Uterus (tissue), 4 donors: ENCODE data around the gene PRUNE1. TPM values are rescaled to one million over a fixed set of nuclear protein-coding genes. Genes with fewer than 3 reads are reported as not detected.

Experiments used
- DNase-seq, 2 donors: peaks; one replicate each; pipeline ENCODE4 v3.0.0-alpha.2; 2019 to 2020
- H3K27ac ChIP-seq, 2 donors: fragments of 200-600 bp; sonication (generic); 1 replicate in 1 of 2; 2 replicates in 1 of 2; pipeline ENCODE4 v1.5.1; 2016 to 2018
- H3K27me3 ChIP-seq, 2 donors: fragments of 200-600 bp; sonication (generic); one replicate each; pipeline ENCODE4 v1.5.1; 2018 to 2019; ENCODE audit warnings: control low read depth in 1 of 2
- H3K36me3 ChIP-seq, 2 donors: fragments of 200-600 bp; sonication (generic); one replicate each; pipeline ENCODE4 v1.5.1; 2019; ENCODE audit warnings: control low read depth in 1 of 2
- H3K4me1 ChIP-seq, 2 donors: fragments of 200-600 bp; sonication (generic); one replicate each; pipeline ENCODE4 v1.5.1; 2018 to 2019; ENCODE audit warnings: control low read depth in 1 of 2
- H3K4me3 ChIP-seq, 2 donors: fragments of 200-600 bp; sonication (generic); 1 replicate in 1 of 2; 2 replicates in 1 of 2; pipeline ENCODE4 v1.5.1; 2018 to 2019; ENCODE audit warnings: mild to moderate bottlenecking in 1 of 2
- H3K9me3 ChIP-seq, 2 donors: fragments of 200-600 bp; sonication (generic); one replicate each; pipeline ENCODE4 v1.5.1; 2019; ENCODE audit warnings: control low read depth in 1 of 2
- POLR2A ChIP-seq, 2 donors: fragments of 450-650 bp; IDR thresholded peaks; one replicate each; pipeline ENCODE4 v1.6.1; 2016; ENCODE audit warnings: antibody characterized with exemption in 2 of 2, mild to moderate bottlenecking in 1 of 2, moderate library complexity in 1 of 2
- intact Hi-C: fragments of 100-400 bp; cut with DNase I; formaldehyde crosslinking; loops from one replicate; pipeline ENCODE4 v1.15.1; 2023; ENCODE audit warnings: low total_unique reads
- total RNA-seq, 4 donors: library from RNA; depleted of rRNA in 3 of 4; stranded (reverse); fragments of >200 nt in 3 of 4; gene quantifications; one replicate each; pipeline versions ENCODE4 v1.1.0 to v1.2.4, GENCODE V29; 2014 to 2023
- TF ChIP-seq, protein P1 (sequence below), 4 experiments: fragments of 200-600 bp in 2 of 4; fragments of 450-650 bp in 2 of 4; sonication (generic) in 2 of 4; IDR thresholded peaks; one replicate each; pipeline ENCODE4 v1.5.1; 2016 to 2019; ENCODE audit warnings: antibody characterized with exemption in 4 of 4, mild to moderate bottlenecking in 2 of 4, moderate library complexity in 1 of 4
- donor health status: DM: yes; HTN: yes; CAD: no.

PRUNE1 gene
- total RNA-seq, 4 donors from 2014 or later, result 10.0 to 26.4 (median 20.1) TPM

DNA sequence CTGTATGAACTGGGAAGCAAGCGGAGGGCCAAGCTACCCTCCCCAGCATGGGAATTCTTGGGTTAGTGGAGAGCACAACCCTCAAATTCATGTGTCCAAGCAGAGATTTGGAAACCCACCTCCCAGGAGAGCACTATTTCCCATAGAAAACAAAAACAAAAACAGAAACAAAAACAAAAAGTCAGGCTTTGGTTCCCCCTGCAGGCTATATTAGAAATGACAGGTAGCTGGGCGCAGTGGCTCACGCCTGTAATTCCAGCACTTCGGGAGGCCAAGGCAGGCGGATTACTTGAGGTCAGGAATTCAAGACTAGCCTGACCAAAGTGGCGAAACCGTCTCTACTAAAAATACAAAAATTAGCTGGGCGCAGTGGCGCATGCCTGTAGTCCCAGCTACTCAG is 12.4 kb upstream of the PRUNE1 start:
- intact Hi-C loops, result no loop called here
- Histone ChIP-seq H3K4me1 (peaks cover 3 to 7% of the 10 kb centered on the region in 2 donors), H3K27me3 (no peaks in the 10 kb centered on the region), H3K36me3 (no peaks in the 10 kb centered on the region), H3K9me3 (no peaks in the 10 kb centered on the region), H3K27ac (peak overlapping the region; percentile 83 to 88), H3K4me3 (no peak overlapping the region)
- DNase-seq, result peak; percentile 63
- TF ChIP-seq POLR2A (IDR thresholded peaks at IDR 0.05), result no peak
- TF ChIP-seq, protein P1, sequence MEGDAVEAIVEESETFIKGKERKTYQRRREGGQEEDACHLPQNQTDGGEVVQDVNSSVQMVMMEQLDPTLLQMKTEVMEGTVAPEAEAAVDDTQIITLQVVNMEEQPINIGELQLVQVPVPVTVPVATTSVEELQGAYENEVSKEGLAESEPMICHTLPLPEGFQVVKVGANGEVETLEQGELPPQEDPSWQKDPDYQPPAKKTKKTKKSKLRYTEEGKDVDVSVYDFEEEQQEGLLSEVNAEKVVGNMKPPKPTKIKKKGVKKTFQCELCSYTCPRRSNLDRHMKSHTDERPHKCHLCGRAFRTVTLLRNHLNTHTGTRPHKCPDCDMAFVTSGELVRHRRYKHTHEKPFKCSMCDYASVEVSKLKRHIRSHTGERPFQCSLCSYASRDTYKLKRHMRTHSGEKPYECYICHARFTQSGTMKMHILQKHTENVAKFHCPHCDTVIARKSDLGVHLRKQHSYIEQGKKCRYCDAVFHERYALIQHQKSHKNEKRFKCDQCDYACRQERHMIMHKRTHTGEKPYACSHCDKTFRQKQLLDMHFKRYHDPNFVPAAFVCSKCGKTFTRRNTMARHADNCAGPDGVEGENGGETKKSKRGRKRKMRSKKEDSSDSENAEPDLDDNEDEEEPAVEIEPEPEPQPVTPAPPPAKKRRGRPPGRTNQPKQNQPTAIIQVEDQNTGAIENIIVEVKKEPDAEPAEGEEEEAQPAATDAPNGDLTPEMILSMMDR (IDR thresholded peaks at IDR 0.05), result peak; percentile 78 to 87 (median 83)

DNA sequence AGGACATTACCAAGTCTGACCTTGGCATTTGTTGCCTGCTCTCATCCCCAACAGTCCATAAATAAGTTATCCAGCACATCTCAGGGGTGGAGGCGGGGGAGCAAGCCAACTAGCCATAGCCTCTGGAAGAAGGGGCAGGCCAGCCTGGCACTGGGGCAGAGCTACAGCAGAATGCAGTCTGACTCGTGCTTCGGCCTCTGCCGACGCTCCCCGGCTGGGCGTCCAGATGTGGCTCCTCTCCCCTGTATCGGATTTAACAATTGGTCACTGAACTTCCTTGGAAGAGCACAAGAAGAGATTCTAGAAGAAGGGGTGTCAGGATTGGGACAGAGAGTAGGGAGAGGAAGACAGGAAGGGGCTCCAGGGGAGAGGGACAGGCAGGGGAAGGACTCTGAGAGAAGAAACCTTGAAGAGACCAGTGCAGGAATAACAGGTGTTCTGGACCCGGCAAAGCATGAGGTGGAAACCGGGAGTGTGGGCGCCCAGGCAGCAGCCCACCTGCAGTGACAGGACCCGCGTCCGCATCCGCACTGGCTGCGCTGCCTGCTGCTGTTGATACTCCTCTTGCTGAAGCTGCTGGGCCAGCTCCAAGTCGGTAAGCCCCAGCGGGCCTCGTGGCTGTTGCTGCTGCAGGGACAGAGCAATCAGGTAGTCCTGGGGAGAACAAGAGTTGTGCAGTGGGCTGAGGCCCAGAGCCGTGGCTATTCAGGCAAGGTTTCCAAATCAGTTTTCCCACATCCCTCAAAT is 10.9 kb upstream of the PRUNE1 start:
- intact Hi-C loops, result no loop called here
- peaks cover 3 to 7% of the 10 kb centered on the region in 2 donors for H3K4me1 ChIP-seq
- DNase-seq, result no peak
- TF ChIP-seq, protein P1 (IDR thresholded peaks at IDR 0.05), result no peak
- no peak for TF ChIP-seq POLR2A (IDR thresholded peaks at IDR 0.05)
- no peaks in the 10 kb centered on the region for H3K9me3 ChIP-seq
- H3K36me3 ChIP-seq, result no peaks in the 10 kb centered on the region
- no peak overlapping the region for H3K4me3 ChIP-seq
- H3K27me3 ChIP-seq, result no peaks in the 10 kb centered on the region
- no peak overlapping the region for H3K27ac ChIP-seq

DNA sequence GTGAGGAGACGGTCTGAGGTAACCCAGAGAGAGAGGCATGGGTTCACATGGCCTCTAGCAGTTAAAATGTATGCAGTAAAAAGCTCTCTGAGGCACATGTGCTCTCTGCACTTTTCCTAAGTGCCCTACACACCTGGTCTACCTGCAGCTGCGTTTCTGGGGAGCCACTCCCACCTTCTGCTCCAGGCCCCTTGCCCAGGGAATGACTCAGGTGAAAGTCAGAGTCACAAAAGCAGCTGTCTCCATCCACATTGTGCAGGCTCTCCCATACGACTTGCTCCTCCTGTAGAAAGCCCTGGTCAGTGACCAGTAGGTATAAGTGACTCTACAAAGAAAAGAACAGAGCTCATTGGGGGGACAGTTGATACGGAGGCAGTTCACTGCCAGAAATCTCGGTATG is 10.3 kb upstream of the PRUNE1 start:
- intact Hi-C loops, result no loop called here

DNA sequence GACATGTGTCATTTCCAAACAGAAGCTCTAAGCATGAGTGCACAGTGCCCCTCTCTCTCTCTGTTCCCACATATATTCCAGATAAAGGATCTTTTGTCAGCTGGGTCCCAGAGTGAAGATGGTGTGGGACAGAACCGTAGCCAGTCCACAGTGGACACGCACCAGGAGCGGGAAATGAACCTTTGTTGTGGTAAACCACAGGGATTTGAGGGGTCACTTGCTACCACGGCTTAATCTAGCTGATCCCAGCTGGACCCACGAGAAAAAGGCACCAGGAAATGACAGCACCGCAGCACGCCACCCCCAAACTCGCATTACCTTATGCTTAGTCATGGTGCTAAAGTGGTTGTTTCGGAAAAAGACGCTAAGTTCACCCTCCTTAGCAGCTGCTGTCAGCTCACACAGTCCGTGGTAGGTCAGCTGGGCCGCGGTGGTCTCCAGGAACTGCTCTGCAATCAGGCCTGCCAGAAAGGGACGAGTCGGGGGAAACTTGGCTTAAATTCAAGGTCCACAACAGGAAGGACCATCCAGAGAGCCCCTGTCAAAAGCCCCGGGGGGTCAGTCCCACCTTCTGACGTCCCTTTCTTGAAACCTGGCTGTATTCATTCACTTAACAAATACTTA is 9.1 kb upstream of the PRUNE1 start:
- no peak overlapping the region for H3K27ac ChIP-seq
- DNase-seq, result no peak
- H3K4me1 ChIP-seq, result peaks cover 7% of the 10 kb centered on the region in 2 donors
- H3K4me3 ChIP-seq, result no peak overlapping the region
- H3K27me3 ChIP-seq, result no peaks in the 10 kb centered on the region
- H3K9me3 ChIP-seq, result no peaks in the 10 kb centered on the region
- no peaks in the 10 kb centered on the region for H3K36me3 ChIP-seq
- intact Hi-C loops, result no loop called here
- TF ChIP-seq, protein P1 (IDR thresholded peaks at IDR 0.05), result no peak
- no peak for TF ChIP-seq POLR2A (IDR thresholded peaks at IDR 0.05)

More for the DNA sequence above, 10.3 kb upstream of the PRUNE1 start:
- no peaks in the 10 kb centered on the region for H3K27me3 ChIP-seq
- H3K9me3 ChIP-seq, result no peaks in the 10 kb centered on the region
- H3K27ac ChIP-seq, result no peak overlapping the region
- H3K4me3 ChIP-seq, result no peak overlapping the region
- DNase-seq, result no peak
- peaks cover 7% of the 10 kb centered on the region in 2 donors for H3K4me1 ChIP-seq
- H3K36me3 ChIP-seq, result no peaks in the 10 kb centered on the region
- TF ChIP-seq, protein P1 (IDR thresholded peaks at IDR 0.05), result no peak

DNA sequence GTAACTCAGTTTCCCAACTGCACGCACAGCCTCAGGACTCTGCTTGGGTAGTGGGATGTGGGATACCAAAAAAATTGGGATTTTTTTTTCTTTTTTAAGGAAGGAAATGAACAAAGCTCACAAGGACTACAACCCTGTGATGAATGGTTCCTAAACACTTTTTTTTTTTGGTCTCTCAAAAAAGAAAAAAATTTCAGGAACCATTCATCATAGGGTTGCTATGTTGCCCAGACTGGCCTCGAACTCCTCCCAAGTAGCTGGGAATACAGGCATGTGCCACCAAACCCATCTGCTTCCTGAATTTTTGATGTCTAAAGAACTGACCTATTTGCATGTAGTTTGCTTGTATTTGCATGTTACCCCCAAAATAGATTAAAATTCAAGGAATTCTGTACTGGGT is 8.3 kb upstream of the PRUNE1 start:
- intact Hi-C loops, result no loop called here
- Histone ChIP-seq H3K4me3 (no peak overlapping the region), H3K27me3 (no peaks in the 10 kb centered on the region), H3K9me3 (no peaks in the 10 kb centered on the region), H3K4me1 (peaks cover 7% of the 10 kb centered on the region in 2 donors), H3K36me3 (no peaks in the 10 kb centered on the region), H3K27ac (no peak overlapping the region)
- TF ChIP-seq POLR2A (IDR thresholded peaks at IDR 0.05), result no peak
- TF ChIP-seq, protein P1 (IDR thresholded peaks at IDR 0.05), result no peak
- DNase-seq, result no peak
